ENCODE data around the gene KCNMA1. TPM values are rescaled to one million over a fixed set of nuclear protein-coding genes. Genes with fewer than 3 reads are reported as not detected.

The KCNMA1 gene
- total RNA-seq, 1 experiment from 2014 or later, result 20.7 TPM

GRCh38 chr10:77030974-77031373 is 606.6 kb downstream of the KCNMA1 start:
- Histone ChIP-seq H3K36me3 (ENCODE audit: control insufficient read depth, insufficient read depth, low read length) (no peaks in the 10 kb centered on the region), H3K4me3 (ENCODE audit: low read depth, low read length) (no peak overlapping the region), H3K9me3 (no peaks in the 10 kb centered on the region), H3K4me1 (no peaks in the 10 kb centered on the region), H3K27me3 (replicated peaks; ENCODE audit: control insufficient read depth, insufficient read depth, low read length) (no peaks in the 10 kb centered on the region)
- TF ChIP-seq CTCF (IDR thresholded peaks at IDR 0.05; ENCODE audit: insufficient read depth in 1 of 2, low read depth in 1 of 2, low read length in 1 of 2, severe bottlenecking in 1 of 2, unreplicated experiment in 1 of 2), result no peak
- DNase-seq, result no peak
- no peaks in the 10 kb centered on the region for H3K36me3 Mint-ChIP-seq (ENCODE audit: insufficient read depth, unreplicated experiment)
- peaks cover 10% of the 10 kb centered on the region for H3K27me3 Mint-ChIP-seq (ENCODE audit: insufficient read depth, unreplicated experiment)
- intact Hi-C loops (cut with micrococcal nuclease; ENCODE audit: unreplicated experiment), result no loop called here
- CTCF ChIA-PET, result no interaction called here
- no peak overlapping the region for H3K4me3 Mint-ChIP-seq (ENCODE audit: unreplicated experiment)
- peaks cover 22% of the 10 kb centered on the region for H3K4me1 Mint-ChIP-seq (ENCODE audit: low read depth, unreplicated experiment)
- BruUV-seq (replicated peaks), result no TSS peak
- POLR2A ChIA-PET, result no interaction called here
- no peaks in the 10 kb centered on the region for H3K9me3 Mint-ChIP-seq (ENCODE audit: unreplicated experiment)
- no peak overlapping the region for H3K27ac Mint-ChIP-seq (ENCODE audit: unreplicated experiment)

GRCh38 chr10:77029777-77030717 is 607.6 kb downstream of the KCNMA1 start:
- H3K27me3 ChIP-seq (replicated peaks; ENCODE audit: control insufficient read depth, insufficient read depth, low read length), result no peaks in the 10 kb centered on the region
- ChIA-PET POLR2A (no interaction called here), CTCF (no interaction called here)
- intact Hi-C loops (cut with micrococcal nuclease; ENCODE audit: unreplicated experiment), result no loop called here
- BruUV-seq (replicated peaks), result no TSS peak
- H3K4me1 Mint-ChIP-seq (ENCODE audit: low read depth, unreplicated experiment), result peaks cover 22% of the 10 kb centered on the region
- H3K27me3 Mint-ChIP-seq (ENCODE audit: insufficient read depth, unreplicated experiment), result peaks cover 10% of the 10 kb centered on the region
- no peaks in the 10 kb centered on the region for H3K9me3 Mint-ChIP-seq (ENCODE audit: unreplicated experiment)
- no peak for TF ChIP-seq CTCF (IDR thresholded peaks at IDR 0.05; ENCODE audit: insufficient read depth in 1 of 2, low read depth in 1 of 2, low read length in 1 of 2, severe bottlenecking in 1 of 2, unreplicated experiment in 1 of 2)
- H3K36me3 ChIP-seq (ENCODE audit: control insufficient read depth, insufficient read depth, low read length), result no peaks in the 10 kb centered on the region
- H3K9me3 ChIP-seq, result no peaks in the 10 kb centered on the region
- H3K27ac Mint-ChIP-seq (ENCODE audit: unreplicated experiment), result no peak overlapping the region
- no peaks in the 10 kb centered on the region for H3K4me1 ChIP-seq
- no peak overlapping the region for H3K4me3 Mint-ChIP-seq (ENCODE audit: unreplicated experiment)
- DNase-seq, result no peak
- H3K4me3 ChIP-seq (ENCODE audit: low read depth, low read length), result no peak overlapping the region
- no peaks in the 10 kb centered on the region for H3K36me3 Mint-ChIP-seq (ENCODE audit: insufficient read depth, unreplicated experiment)

- no peaks in the 10 kb centered on the region for H3K27me3 ChIP-seq (replicated peaks; ENCODE audit: control insufficient read depth, insufficient read depth, low read length)
- ChIA-PET POLR2A (no interaction called here), CTCF (no interaction called here)
- peaks cover 5% of the 10 kb centered on the region for H3K27me3 Mint-ChIP-seq (ENCODE audit: insufficient read depth, unreplicated experiment)
- H3K36me3 Mint-ChIP-seq (ENCODE audit: insufficient read depth, unreplicated experiment), result no peaks in the 10 kb centered on the region
- H3K9me3 ChIP-seq, result no peaks in the 10 kb centered on the region
- no peak overlapping the region for H3K27ac Mint-ChIP-seq (ENCODE audit: unreplicated experiment)
- no peaks in the 10 kb centered on the region for H3K4me1 ChIP-seq
- no peak for DNase-seq
- peaks cover 22% of the 10 kb centered on the region for H3K4me1 Mint-ChIP-seq (ENCODE audit: low read depth, unreplicated experiment)
- no TSS peak for BruUV-seq (replicated peaks)
- no peak overlapping the region for H3K4me3 ChIP-seq (ENCODE audit: low read depth, low read length)
- intact Hi-C loops (cut with micrococcal nuclease; ENCODE audit: unreplicated experiment), result no loop called here
- H3K9me3 Mint-ChIP-seq (ENCODE audit: unreplicated experiment), result no peaks in the 10 kb centered on the region
- no peaks in the 10 kb centered on the region for H3K36me3 ChIP-seq (ENCODE audit: control insufficient read depth, insufficient read depth, low read length)
- no peak overlapping the region for H3K4me3 Mint-ChIP-seq (ENCODE audit: unreplicated experiment)
- TF ChIP-seq CTCF (IDR thresholded peaks at IDR 0.05; ENCODE audit: insufficient read depth in 1 of 2, low read depth in 1 of 2, low read length in 1 of 2, severe bottlenecking in 1 of 2, unreplicated experiment in 1 of 2), result no peak
These were observed 609.6 kb downstream of the KCNMA1 start for GRCh38 chr10:77028042-77028441.
